Right cardiac atrium (tissue), 5 donors: ENCODE measurements around the gene SIAH3. TPM values are rescaled to one million over a fixed set of nuclear protein-coding genes. Genes with fewer than 3 reads are reported as not detected.
"Not testable (repeated sequence)": the region's sequence is repeated elsewhere in the genome, so short reads cannot be mapped to it uniquely, and the experiment has no call there.

Experiments
- ATAC-seq, 2 donors: fragments of 200-7000 bp; cut with Tn5 transposase; one replicate each; pipeline versions ENCODE4 v1.8.0 to v1.9.1; 2020; ENCODE audit warnings: moderate library complexity in 2 of 2, mild to moderate bottlenecking in 1 of 2
- DNase-seq, 3 donors: peaks; one replicate each; pipeline ENCODE4 v3.0.0-alpha.2; 2020
- H3K27ac ChIP-seq: one replicate; pipeline ENCODE4 v1.5.1; 2013; ENCODE audit warnings: mild to moderate bottlenecking, low read length, control low read depth, moderate library complexity
- H3K27me3 ChIP-seq: one replicate; pipeline ENCODE4 v1.6.1; 2013; ENCODE audit not compliant: control insufficient read depth, insufficient read depth
- H3K4me1 ChIP-seq: one replicate; pipeline ENCODE4 v1.6.1; 2013; ENCODE audit warnings: low read length; ENCODE audit not compliant: control insufficient read depth, insufficient read depth
- H3K4me3 ChIP-seq: one replicate; pipeline ENCODE4 v1.5.1; 2013; ENCODE audit warnings: low read length, control low read depth
- H3K9me3 ChIP-seq: one replicate; pipeline ENCODE4 v1.6.1; 2013; ENCODE audit warnings: low read length; ENCODE audit not compliant: control insufficient read depth
- WGBS: extraction: QIAGEN DNeasy Blood & Tissue Kit; methylation state at CpG from one replicate; pipeline ENCODE4 v1.1.7; 2013; 5-methylcytosine and 5-hydroxymethylcytosine counted together
- intact Hi-C, 4 donors: fragments of 100-400 bp; cut with DNase I; formaldehyde crosslinking; loops; one replicate each; pipeline versions ENCODE4 v1.11.0 to v1.14.0; 2022 to 2023
- polyA plus RNA-seq: library from polyadenylated mRNA; stranded (reverse); fragments of 200-250 nt; gene quantifications from one replicate; pipeline ENCODE4 v1.2.3, GENCODE V29; 2013
- total RNA-seq, 4 donors: library from RNA; stranded (reverse); fragmentation: NEBNext Ultra II Directional; extraction: Animal tissue kit (Norgen Biotek cat#: 25700); gene quantifications; one replicate each; pipeline ENCODE4 v1.2.1, GENCODE V29; 2021
- donor health status: healthy with polysubstance abuse.
- donor health status: DM: no; HTN: yes; CAD: no.
- donor health status: DM: no; HTN: no; CAD: no.
- donor health status: DM: no; HTN: yes; CAD: no; lungs with severe emphysema.
- donor health status: DM: yes; HTN: yes; CAD: no.

Gene SIAH3
- total and polyA plus RNA-seq, 5 donors, result not detected

DNA sequence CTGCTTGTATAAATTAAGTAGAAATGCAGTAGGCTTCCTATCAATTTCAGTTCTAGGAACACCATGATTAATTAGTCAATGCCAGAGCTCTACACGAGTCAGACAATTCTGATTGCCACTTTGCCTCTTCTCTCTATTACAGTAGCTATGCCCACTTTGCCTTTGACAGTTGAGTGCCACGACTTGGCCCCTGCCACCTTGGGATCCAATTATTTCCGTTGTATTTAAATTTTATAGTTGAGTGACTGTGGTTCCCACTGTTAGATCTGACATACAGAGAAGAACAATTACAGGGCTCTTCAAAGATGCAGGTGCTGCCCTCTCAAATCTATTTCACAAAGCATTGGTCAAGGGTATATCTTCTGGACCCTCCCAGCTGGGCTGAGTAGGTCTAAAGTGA, 94.0 kb downstream of the SIAH3 start:
- DNase-seq, H3K27ac ChIP-seq, H3K27me3 ChIP-seq, H3K4me3 ChIP-seq, ATAC-seq, H3K9me3 ChIP-seq, intact Hi-C loops, H3K4me1 ChIP-seq: not testable (repeated sequence)
- WGBS, result 66% methylated on average over 3 of the region's 3 CpGs

DNA sequence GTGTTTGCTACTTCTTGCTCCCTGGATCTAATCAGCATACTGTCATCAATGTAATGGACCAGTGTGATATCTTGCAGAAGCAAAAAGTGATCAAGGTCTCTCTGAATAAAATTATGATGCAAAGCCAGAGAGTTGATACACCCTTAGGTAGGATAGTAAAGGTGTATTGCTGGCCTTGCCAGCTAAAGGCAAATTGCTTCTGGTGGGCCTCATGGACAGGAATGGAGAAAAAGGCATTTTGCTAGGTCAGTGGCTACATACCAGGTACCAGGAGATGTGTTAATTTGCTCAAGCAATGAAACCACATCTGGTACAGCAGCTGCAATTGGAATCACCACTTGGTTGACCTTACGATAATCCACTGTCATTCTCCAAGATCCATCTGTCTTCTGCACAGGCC, 95.1 kb downstream of the SIAH3 start:
- H3K9me3 ChIP-seq, H3K4me1 ChIP-seq, DNase-seq, H3K27me3 ChIP-seq, H3K27ac ChIP-seq, intact Hi-C loops, ATAC-seq, H3K4me3 ChIP-seq: not testable (repeated sequence)
- 89% methylated on average over 1 of the region's 1 CpG for WGBS

DNA sequence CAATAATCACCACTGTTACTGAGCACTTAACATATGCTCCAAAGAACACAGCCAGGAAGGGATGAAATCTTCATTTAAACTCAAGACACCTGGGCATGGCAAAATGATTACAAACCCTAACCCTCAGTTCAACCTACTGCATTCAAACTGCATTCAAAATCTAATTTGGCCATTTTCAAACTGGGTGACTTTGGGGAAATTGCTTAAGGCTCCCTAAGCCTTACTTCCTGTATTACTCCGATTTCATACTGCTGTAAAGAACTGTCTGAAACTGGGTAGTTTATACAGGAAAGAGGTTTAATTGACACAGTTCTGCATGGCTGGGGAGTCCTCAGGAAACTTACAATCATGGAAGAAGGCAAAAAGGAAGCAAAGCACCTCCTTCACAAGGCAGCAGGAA, 99.0 kb downstream of the SIAH3 start:
- no peak for ATAC-seq
- intact Hi-C loops, result no loop called here
- 69% methylated on average over 1 of the region's 1 CpG for WGBS

DNA sequence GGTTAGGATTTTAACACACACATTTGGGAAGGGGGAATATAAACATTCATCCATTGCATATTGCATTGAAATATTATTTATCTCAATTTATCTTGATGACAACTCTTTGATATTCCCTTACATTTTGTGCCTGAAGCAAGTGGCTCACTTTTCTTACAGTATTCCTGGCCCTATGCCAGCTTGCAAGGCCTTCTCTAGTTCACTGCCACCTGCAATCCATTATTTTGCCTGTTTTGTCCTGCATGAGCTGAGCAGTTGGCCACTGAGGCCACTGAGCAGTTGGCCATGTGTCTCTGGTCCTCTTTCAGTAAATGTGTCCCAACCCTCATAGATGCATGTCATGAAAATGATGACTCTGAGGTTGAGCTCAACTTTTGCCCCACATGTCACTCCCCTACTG, 99.7 kb downstream of the SIAH3 start:
- H3K27ac ChIP-seq, result no peak overlapping the region
- intact Hi-C loops, result no loop called here
- no peak for ATAC-seq

More for the DNA sequence above, 99.0 kb downstream of the SIAH3 start:
- no peaks in the 10 kb centered on the region for H3K9me3 ChIP-seq
- no peak overlapping the region for H3K4me3 ChIP-seq
- peaks cover 3% of the 10 kb centered on the region for H3K4me1 ChIP-seq
- no peaks in the 10 kb centered on the region for H3K27me3 ChIP-seq
- no peak for DNase-seq
- no peak overlapping the region for H3K27ac ChIP-seq

DNA sequence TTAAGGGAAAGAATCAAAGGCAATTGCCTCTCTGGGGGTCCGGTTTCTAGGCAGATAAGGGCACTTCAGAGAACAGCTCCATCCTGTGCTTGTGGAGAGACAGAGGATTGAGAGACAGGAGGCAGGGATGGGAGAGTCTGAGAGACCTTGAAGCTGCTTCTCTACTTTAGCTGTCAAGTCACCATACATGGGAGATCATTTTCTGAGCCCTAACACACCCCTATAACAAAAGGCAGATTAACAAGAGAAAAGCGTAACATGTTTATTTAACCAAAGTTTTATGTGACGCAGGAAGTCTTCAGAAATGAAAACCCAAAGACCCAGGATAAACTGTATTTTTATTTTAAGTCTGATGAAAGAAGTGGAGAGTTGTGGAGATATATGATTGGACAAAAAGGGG, 101.0 kb downstream of the SIAH3 start:
- 85% methylated on average over 3 of the region's 3 CpGs for WGBS
- no peak for ATAC-seq

More for the DNA sequence above, 99.7 kb downstream of the SIAH3 start:
- Histone ChIP-seq H3K9me3 (no peaks in the 10 kb centered on the region), H3K4me3 (no peak overlapping the region), H3K27me3 (no peaks in the 10 kb centered on the region), H3K4me1 (peaks cover 3% of the 10 kb centered on the region)
- DNase-seq, result no peak

DNA sequence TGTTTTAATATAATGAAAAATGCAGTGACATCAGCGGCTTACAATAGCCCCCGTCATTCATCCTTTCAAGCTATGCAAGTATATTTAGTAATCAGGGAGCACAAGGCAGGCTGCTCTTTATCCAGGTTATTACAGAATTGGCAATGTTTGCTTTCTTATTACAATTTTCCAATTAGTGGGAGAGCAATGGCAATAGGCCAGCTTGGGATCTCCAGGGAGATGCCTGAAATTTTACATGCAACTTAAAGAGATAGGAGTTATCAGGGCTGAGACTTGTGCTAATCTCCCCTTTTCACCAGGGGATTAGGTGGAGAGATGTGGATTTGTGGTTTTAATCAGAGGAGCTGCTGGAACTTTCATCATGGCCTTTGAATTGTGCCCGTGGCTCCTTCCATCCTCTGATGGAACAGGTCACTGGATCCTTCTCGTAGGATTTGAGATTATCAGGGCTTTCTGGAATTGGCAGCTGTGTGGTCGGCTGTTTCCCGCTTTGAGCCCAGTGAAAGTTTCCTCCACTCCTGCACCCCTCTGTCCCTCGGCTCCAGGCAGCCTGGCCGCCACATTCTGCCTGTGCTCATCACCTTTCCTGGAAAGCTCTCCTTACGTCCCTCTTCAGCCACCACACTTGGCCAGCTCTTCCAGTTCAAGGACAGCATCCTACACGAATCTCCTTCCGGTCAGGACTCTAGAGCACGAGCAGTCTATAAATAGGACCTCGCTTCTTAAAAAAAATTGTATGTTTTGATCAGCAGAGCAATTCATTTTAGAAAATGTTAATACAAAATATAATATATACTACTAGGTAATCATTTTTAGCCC, 102.4 kb downstream of the SIAH3 start:
- no peak for ATAC-seq
- Histone ChIP-seq H3K4me3 (no peak overlapping the region), H3K27ac (no peak overlapping the region), H3K27me3 (no peaks in the 10 kb centered on the region), H3K4me1 (peaks cover 3% of the 10 kb centered on the region), H3K9me3 (no peaks in the 10 kb centered on the region)
- DNase-seq, result peak in 2 of 3 donors; percentile 9 to 36
- 21% methylated on average over 13 of the region's 13 CpGs for WGBS
- intact Hi-C loops, result no loop called here

More for the DNA sequence above, 101.0 kb downstream of the SIAH3 start:
- no peaks in the 10 kb centered on the region for H3K27me3 ChIP-seq
- peaks cover 3% of the 10 kb centered on the region for H3K4me1 ChIP-seq
- H3K27ac ChIP-seq, result no peak overlapping the region
- intact Hi-C loops, result no loop called here
- no peak for DNase-seq
- no peak overlapping the region for H3K4me3 ChIP-seq
- no peaks in the 10 kb centered on the region for H3K9me3 ChIP-seq

DNA sequence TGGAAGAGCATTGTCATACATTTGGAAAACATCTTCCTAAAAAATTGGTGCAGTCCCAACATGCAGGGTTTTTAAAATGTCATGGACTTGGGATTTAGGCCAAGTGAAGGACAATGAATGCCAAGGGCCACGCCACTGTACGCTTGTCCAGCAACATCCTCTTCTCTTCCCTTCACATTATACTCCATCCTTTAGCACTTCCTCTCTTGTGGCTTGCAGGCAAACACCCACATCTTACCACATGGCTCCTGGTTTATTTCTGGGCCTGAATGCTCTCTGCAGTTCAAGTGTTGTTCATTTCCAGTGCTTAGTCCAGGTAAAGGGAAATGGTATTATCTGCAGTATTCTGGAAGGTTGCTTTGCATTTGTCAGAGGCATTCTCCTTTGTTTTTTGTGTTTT, 104.5 kb downstream of the SIAH3 start:
- Histone ChIP-seq H3K27ac (no peak overlapping the region), H3K4me3 (no peak overlapping the region), H3K9me3 (no peaks in the 10 kb centered on the region), H3K4me1 (peaks cover 3% of the 10 kb centered on the region), H3K27me3 (no peaks in the 10 kb centered on the region)
- no peak for DNase-seq
- no peak for ATAC-seq
- WGBS, result 38% methylated on average over 2 of the region's 2 CpGs
- intact Hi-C loops, result no loop called here

DNA sequence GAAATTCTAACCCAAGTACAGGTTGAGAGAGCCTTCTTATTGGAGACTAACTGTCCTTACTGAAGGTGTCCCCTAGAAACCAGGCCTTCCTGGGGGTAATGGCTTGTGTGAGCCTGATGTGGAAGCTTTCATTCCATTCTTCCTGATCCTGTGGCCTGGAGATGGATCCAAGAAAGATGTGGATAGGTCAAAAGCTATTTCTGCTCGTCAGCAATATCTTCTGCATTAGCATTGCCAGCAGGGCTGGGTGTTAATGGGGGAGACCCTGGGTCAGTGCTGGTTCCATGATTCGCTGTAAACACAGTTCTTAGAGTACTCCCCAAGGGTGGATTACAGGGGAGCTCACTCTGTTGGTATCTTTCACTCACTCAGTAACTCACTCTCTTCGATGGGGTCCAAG, 106.6 kb downstream of the SIAH3 start:
- intact Hi-C loops, result no loop called here
- Histone ChIP-seq H3K4me3 (no peak overlapping the region), H3K27me3 (no peaks in the 10 kb centered on the region), H3K9me3 (no peaks in the 10 kb centered on the region), H3K27ac (no peak overlapping the region), H3K4me1 (peaks cover 3% of the 10 kb centered on the region)
- DNase-seq (no peak), ATAC-seq (no peak)
- WGBS, result 80% methylated on average over 3 of the region's 3 CpGs

DNA sequence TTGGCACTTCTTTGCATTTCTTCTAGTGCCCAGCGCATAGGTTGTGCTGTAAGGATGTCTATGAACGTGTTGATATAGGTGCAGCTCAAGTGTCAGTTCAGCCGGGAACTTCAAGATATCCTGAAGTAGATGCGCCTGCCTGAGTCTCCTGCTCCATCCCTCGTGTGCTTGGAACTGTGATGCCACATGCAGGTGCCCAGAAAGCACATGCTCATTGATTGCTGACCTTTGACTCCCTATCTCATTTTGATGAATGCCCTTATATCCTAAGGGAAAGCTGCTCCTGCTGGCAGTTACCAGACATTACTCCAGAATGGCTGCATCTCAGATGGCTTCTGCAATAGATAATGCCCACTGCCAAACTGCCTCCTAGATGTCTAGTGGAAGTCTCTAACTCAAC, 108.6 kb downstream of the SIAH3 start:
- DNase-seq (no peak), ATAC-seq (no peak)
- no peak overlapping the region for H3K27ac ChIP-seq
- no peaks in the 10 kb centered on the region for H3K9me3 ChIP-seq
- H3K27me3 ChIP-seq, result no peaks in the 10 kb centered on the region
- H3K4me1 ChIP-seq, result no peaks in the 10 kb centered on the region
- no peak overlapping the region for H3K4me3 ChIP-seq
- WGBS, result 89% methylated on average over 5 of the region's 5 CpGs
- intact Hi-C loops, result no loop called here

DNA sequence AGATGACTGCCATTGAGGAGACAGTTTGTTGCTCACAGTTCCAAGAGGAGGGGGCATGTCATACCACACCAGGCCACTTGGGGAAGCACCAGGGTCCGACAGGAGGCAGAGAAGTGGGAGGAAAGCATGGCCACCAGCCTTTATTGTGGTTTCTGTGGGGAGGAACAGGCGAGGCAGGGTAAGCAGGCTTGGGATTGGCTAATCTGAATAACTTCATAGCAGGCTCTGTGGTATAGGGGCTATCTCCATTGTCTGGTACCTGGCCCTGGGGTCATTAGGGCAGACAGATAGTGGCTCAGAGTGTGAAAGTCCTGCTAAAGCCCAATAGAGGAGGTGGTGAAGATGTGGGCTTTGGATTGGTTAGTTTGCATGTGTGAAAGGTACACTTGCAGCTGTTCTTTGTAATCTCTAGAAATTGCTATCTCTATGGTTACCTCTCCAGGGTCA, 114.0 kb downstream of the SIAH3 start:
- Histone ChIP-seq H3K27me3 (no peaks in the 10 kb centered on the region), H3K9me3 (no peaks in the 10 kb centered on the region), H3K4me3 (no peak overlapping the region), H3K4me1 (no peaks in the 10 kb centered on the region), H3K27ac (no peak overlapping the region)
- DNase-seq (no peak), ATAC-seq (no peak)
- intact Hi-C loops, result no loop called here
- 45% methylated on average over 2 of the region's 2 CpGs for WGBS

DNA sequence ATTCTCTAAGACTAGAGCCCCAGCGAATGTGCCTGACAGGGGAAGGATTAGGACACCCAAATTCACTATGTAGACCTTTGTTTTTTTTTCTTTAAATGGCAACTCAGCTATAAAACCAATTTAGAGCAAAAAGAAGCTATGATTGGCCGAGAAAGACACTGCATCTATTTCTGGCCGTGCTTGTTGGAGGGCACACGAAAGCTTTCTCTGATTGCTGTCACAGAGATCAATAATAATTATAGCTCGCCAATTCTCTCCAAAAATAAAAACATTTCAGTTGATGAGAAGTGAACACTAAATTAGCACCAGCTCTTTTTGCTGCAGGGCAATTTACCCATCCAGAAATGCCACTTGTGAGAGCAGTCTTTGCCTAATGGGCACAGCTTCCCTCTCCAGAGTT, 118.2 kb downstream of the SIAH3 start:
- DNase-seq, result no peak
- Histone ChIP-seq H3K27me3 (no peaks in the 10 kb centered on the region), H3K4me1 (no peaks in the 10 kb centered on the region), H3K9me3 (no peaks in the 10 kb centered on the region), H3K4me3 (no peak overlapping the region), H3K27ac (no peak overlapping the region)
- intact Hi-C loops, result no loop called here
- no peak for ATAC-seq
- WGBS, result 83% methylated on average over 5 of the region's 5 CpGs

DNA sequence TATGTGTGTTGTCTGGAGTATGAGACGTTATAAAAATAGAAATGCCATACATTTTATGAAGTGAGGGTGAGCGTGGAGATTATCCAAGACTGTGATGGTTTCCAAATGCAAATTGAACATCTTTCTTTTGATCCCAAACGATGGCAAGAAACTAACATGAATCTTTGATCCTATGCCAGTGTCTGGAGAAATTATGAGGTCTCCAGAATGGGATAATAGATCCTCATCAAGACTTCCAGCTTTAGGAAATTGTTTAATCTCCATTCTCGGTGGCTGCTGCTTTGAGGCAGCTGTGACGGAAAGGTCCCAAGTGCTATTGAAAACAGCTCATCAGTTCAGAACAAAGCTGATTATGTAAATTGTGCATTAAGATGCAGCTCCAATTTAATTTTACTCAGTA, 118.6 kb downstream of the SIAH3 start:
- WGBS, result 51% methylated on average over 5 of the region's 5 CpGs
- intact Hi-C loops, result no loop called here
- H3K4me3 ChIP-seq, result no peak overlapping the region

More for the DNA sequence above, 118.6 kb downstream of the SIAH3 start:
- Histone ChIP-seq H3K27me3 (no peaks in the 10 kb centered on the region), H3K4me1 (no peaks in the 10 kb centered on the region), H3K27ac (no peak overlapping the region), H3K9me3 (no peaks in the 10 kb centered on the region)
- ATAC-seq (no peak), DNase-seq (no peak)
